Stimulated activated CD4-positive, alpha-beta T cell treated with anti-CD3 and anti-CD28 coated beads, Interleukin-12 subunit alpha, Interleukin-12 subunit beta, amount 100 ng/mL, for 24 hours (primary cell): ENCODE data around the gene HES7.

Source experiments
- DNase-seq, 2 experiments: peaks; one replicate each; pipeline ENCODE4 v3.0.0-alpha.2; 2020; ENCODE audit warnings: low read depth in 2 of 2

HES7 gene

GRCh38 chr17:8073627-8074484 lies 50.0 kb downstream of the HES7 start:
- DNase-seq = peak; percentile 68 to 87

DNA sequence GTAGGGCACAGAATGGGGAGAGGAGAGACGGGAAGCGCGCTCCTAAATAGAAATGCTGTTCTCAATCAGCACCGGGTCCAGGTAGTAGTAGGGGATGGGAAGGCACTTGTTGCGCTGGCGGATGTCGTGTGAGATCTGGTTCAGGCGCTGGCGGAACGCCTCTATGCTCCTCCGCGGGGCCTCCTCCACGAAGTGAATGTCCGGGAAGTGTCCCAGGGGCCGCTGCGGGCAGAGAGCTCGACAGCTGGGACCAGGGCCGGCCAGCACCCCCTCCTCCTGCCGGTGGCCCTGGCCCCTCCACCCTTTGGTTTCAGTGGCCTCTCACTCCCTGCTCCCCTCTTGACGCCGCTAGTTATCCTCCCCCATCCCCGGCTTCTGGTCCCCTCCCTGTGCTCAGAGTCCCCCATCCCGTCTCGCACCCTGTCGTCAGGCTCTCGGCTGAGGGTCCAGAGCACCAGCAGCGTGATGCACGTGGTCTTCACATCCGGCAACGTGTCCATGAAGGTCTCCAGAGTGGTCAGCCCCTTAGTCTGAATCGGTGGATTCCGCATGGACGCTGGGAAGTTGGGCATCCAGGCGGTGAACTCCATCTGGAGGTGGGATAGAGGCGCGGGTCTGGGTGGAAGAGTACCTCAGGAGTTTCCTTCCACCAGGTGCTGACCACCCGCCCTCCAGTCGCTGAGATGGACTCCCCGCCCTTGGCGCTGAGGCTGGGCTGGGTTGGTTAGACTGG lies 51.0 kb downstream of the HES7 start:
- no peak for DNase-seq

GRCh38 chr17:8072341-8072728 lies 51.6 kb downstream of the HES7 start:
- no peak for DNase-seq

- no peak for DNase-seq
These were observed 52.4 kb downstream of the HES7 start for GRCh38 chr17:8071496-8071895.
